ENCODE results near the gene TGFBR3.

The TGFBR3 gene

DNA sequence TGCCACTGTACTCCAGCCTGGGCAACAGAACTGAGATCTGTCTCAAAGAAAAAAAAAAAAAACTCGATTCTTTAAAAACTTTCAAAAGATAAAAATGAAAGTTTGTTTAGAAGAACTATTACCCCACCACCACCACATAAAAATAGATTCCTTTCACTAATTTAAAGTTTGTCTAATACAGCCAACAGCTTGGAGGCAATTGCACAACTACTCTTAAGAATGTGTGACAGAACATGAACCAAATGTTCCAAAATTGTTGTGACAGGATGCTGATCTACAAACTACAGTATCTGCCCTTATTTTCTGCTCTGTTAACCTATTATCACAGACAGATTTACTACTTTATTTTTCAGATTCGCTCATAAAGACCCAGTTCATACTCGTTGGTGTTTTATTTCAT lies 5.5 kb upstream of the TGFBR3 start:
- no peak overlapping the region for H2BK15ac ChIP-seq (ENCODE audit: low read length)
- no peak overlapping the region for H2BK5ac ChIP-seq (ENCODE audit: low read length)
- no peak overlapping the region for H3K4ac ChIP-seq (ENCODE audit: low read length)
- no peak overlapping the region for H3K23ac ChIP-seq (ENCODE audit: low read depth, low read length, poor library complexity)
- DNase-seq (ENCODE audit: low spot score): no peak
- no CpG with 5 or more reads among the region's 3 CpGs for WGBS, 2 donors (ENCODE audit: extremely low coverage in 2 of 2, insufficient read length in 2 of 2, insufficient replicate concordance in 1 of 2)
- no peak overlapping the region for H2AK5ac ChIP-seq (ENCODE audit: low read depth, low read length)
- no peak overlapping the region for H3K14ac ChIP-seq (ENCODE audit: low read length)
- no peak overlapping the region for H3K18ac ChIP-seq (ENCODE audit: low read length)
- no peaks in the 10 kb centered on the region for H3K36me3 ChIP-seq (replicated peaks in 1 of 2; ENCODE audit: control insufficient read depth in 2 of 2, insufficient read depth in 2 of 2, low read length in 2 of 2)
- H2BK12ac ChIP-seq (ENCODE audit: low read length): no peak overlapping the region
- H3K79me1 ChIP-seq (ENCODE audit: low read depth, low read length): no peaks in the 10 kb centered on the region
- no peak overlapping the region for H3K27ac ChIP-seq (replicated peaks; ENCODE audit: low read length)
- peak overlapping the region; percentile 60 for H2AFZ ChIP-seq (ENCODE audit: low read length)
- H3K9ac ChIP-seq (ENCODE audit: low read depth, low read length, poor library complexity): no peak overlapping the region
- peaks cover 1 to 7% of the 10 kb centered on the region in 2 donors for H3K4me1 ChIP-seq (ENCODE audit: control insufficient read depth in 2 of 2, insufficient read depth in 1 of 2, low read depth in 1 of 2, low read length in 2 of 2)
- no peak overlapping the region for H3K4me3 ChIP-seq (ENCODE audit: low read length in 2 of 2)
- H3K4me2 ChIP-seq (ENCODE audit: insufficient read depth, low read length, poor library complexity, severe bottlenecking): no peak overlapping the region
- H3K9me3 ChIP-seq (replicated peaks in 1 of 2; ENCODE audit: control insufficient read depth in 2 of 2, insufficient read depth in 1 of 2, low read depth in 1 of 2, low read length in 2 of 2): no peaks in the 10 kb centered on the region
- H2BK120ac ChIP-seq (ENCODE audit: low read depth, low read length): no peak overlapping the region
- H3K27me3 ChIP-seq (ENCODE audit: control insufficient read depth in 3 of 3, insufficient read depth in 3 of 3, low read depth in 1 of 3, low read length in 3 of 3): peaks cover 0 to 6% (median 0%) of the 10 kb centered on the region in 3 experiments
- no peak overlapping the region for H4K91ac ChIP-seq (ENCODE audit: low read depth, low read length, poor library complexity)
- no peak overlapping the region for H4K8ac ChIP-seq (ENCODE audit: low read depth, low read length)

GRCh38 chr1:91889717-91890459 lies 3.9 kb upstream of the TGFBR3 start:
- WGBS, 2 donors (ENCODE audit: extremely low coverage in 2 of 2, insufficient read length in 2 of 2, insufficient replicate concordance in 1 of 2): no CpG with 5 or more reads among the region's 5 CpGs
- no peak overlapping the region for H2BK5ac ChIP-seq (ENCODE audit: low read length)

DNA sequence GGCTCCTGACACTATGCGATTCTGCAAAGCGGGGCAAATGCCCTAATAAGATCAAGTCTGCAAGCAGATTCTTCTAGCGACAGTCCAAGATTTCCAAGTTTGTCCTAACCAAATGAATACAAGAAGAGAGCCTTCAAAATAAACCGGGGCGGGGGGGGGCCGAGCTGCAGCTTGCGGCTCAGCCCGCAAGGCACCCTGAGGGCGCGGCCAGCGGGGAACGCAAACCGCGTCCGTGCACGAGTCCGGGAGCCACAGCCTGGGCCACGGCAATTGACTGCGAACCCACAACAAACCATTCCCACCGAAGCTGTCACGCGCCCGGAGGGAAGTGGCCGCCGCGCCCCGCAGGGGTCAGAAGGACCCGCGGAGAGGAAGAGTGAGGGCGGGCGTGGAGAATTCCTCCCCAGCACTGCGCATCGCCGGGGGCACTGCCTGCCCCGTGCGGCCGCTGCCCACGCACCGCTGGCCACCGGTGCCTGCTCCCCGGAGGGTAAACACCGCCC lies 687 bp downstream of the TGFBR3 start:
- peak overlapping the region; percentile 98 for H3K9ac ChIP-seq (ENCODE audit: low read depth, low read length, poor library complexity)
- H2AFZ ChIP-seq (ENCODE audit: low read length): peak overlapping the region; percentile 98
- no peaks in the 10 kb centered on the region for H3K9me3 ChIP-seq (replicated peaks in 1 of 2; ENCODE audit: control insufficient read depth in 2 of 2, insufficient read depth in 1 of 2, low read depth in 1 of 2, low read length in 2 of 2)
- peak overlapping the region; percentile 97 for H3K23ac ChIP-seq (ENCODE audit: low read depth, low read length, poor library complexity)
- WGBS, 2 donors (ENCODE audit: extremely low coverage in 2 of 2, insufficient read length in 2 of 2, insufficient replicate concordance in 1 of 2): no CpG with 5 or more reads among the region's 42 CpGs
- H3K4ac ChIP-seq (ENCODE audit: low read length): no peak overlapping the region
- H3K4me3 ChIP-seq (ENCODE audit: low read length in 2 of 2): peak overlapping the region; percentile 92 to 95
- peak overlapping the region; percentile 98 for H3K14ac ChIP-seq (ENCODE audit: low read length)
- H4K91ac ChIP-seq (ENCODE audit: low read depth, low read length, poor library complexity): no peak overlapping the region
- H2BK5ac ChIP-seq (ENCODE audit: low read length): peak overlapping the region; percentile 91
- peaks cover 1 to 9% of the 10 kb centered on the region in 2 donors for H3K4me1 ChIP-seq (ENCODE audit: control insufficient read depth in 2 of 2, insufficient read depth in 1 of 2, low read depth in 1 of 2, low read length in 2 of 2)
- H3K79me1 ChIP-seq (ENCODE audit: low read depth, low read length): peaks cover 3% of the 10 kb centered on the region
- H2BK12ac ChIP-seq (ENCODE audit: low read length): peak overlapping the region; percentile 84
- peak overlapping the region; percentile 99 for H2BK120ac ChIP-seq (ENCODE audit: low read depth, low read length)
- H2BK15ac ChIP-seq (ENCODE audit: low read length): peak overlapping the region; percentile 96
- peak overlapping the region; percentile 99 for H3K4me2 ChIP-seq (ENCODE audit: insufficient read depth, low read length, poor library complexity, severe bottlenecking)
- peaks cover 0 to 7% (median 0%) of the 10 kb centered on the region in 3 experiments for H3K27me3 ChIP-seq (ENCODE audit: control insufficient read depth in 3 of 3, insufficient read depth in 3 of 3, low read depth in 1 of 3, low read length in 3 of 3)
- H4K8ac ChIP-seq (ENCODE audit: low read depth, low read length): peak overlapping the region; percentile 43
- no peak overlapping the region for H2AK5ac ChIP-seq (ENCODE audit: low read depth, low read length)
- DNase-seq (ENCODE audit: low spot score): no peak
- peak overlapping the region; percentile 99 for H3K18ac ChIP-seq (ENCODE audit: low read length)
- no peaks in the 10 kb centered on the region for H3K36me3 ChIP-seq (replicated peaks in 1 of 2; ENCODE audit: control insufficient read depth in 2 of 2, insufficient read depth in 2 of 2, low read length in 2 of 2)
- H3K27ac ChIP-seq (replicated peaks; ENCODE audit: low read length): peak overlapping the region; percentile 89

More at GRCh38 chr1:91889717-91890459, 3.9 kb upstream of the TGFBR3 start:
- H2BK12ac ChIP-seq (ENCODE audit: low read length): no peak overlapping the region
- H2BK120ac ChIP-seq (ENCODE audit: low read depth, low read length): no peak overlapping the region
- no peaks in the 10 kb centered on the region for H3K9me3 ChIP-seq (replicated peaks in 1 of 2; ENCODE audit: control insufficient read depth in 2 of 2, insufficient read depth in 1 of 2, low read depth in 1 of 2, low read length in 2 of 2)
- peaks cover 3% of the 10 kb centered on the region for H3K79me1 ChIP-seq (ENCODE audit: low read depth, low read length)
- no peak overlapping the region for H3K4me2 ChIP-seq (ENCODE audit: insufficient read depth, low read length, poor library complexity, severe bottlenecking)
- no peak overlapping the region for H3K14ac ChIP-seq (ENCODE audit: low read length)
- H3K36me3 ChIP-seq (replicated peaks in 1 of 2; ENCODE audit: control insufficient read depth in 2 of 2, insufficient read depth in 2 of 2, low read length in 2 of 2): no peaks in the 10 kb centered on the region
- peak overlapping the region; percentile 9 for H4K8ac ChIP-seq (ENCODE audit: low read depth, low read length)
- no peak overlapping the region for H3K27ac ChIP-seq (replicated peaks; ENCODE audit: low read length)
- peaks cover 0 to 4% (median 0%) of the 10 kb centered on the region in 3 experiments for H3K27me3 ChIP-seq (ENCODE audit: control insufficient read depth in 3 of 3, insufficient read depth in 3 of 3, low read depth in 1 of 3, low read length in 3 of 3)
- H2AFZ ChIP-seq (ENCODE audit: low read length): no peak overlapping the region
- no peak overlapping the region for H3K9ac ChIP-seq (ENCODE audit: low read depth, low read length, poor library complexity)
- no peak overlapping the region for H2BK15ac ChIP-seq (ENCODE audit: low read length)
- DNase-seq (ENCODE audit: low spot score): no peak
- no peak overlapping the region for H4K91ac ChIP-seq (ENCODE audit: low read depth, low read length, poor library complexity)
- H2AK5ac ChIP-seq (ENCODE audit: low read depth, low read length): no peak overlapping the region
- H3K18ac ChIP-seq (ENCODE audit: low read length): no peak overlapping the region
- H3K4me1 ChIP-seq (ENCODE audit: control insufficient read depth in 2 of 2, insufficient read depth in 1 of 2, low read depth in 1 of 2, low read length in 2 of 2): peaks cover 1 to 9% of the 10 kb centered on the region in 2 donors
- H3K4me3 ChIP-seq (ENCODE audit: low read length in 2 of 2): no peak overlapping the region
- H3K4ac ChIP-seq (ENCODE audit: low read length): no peak overlapping the region
- H3K23ac ChIP-seq (ENCODE audit: low read depth, low read length, poor library complexity): no peak overlapping the region

DNA sequence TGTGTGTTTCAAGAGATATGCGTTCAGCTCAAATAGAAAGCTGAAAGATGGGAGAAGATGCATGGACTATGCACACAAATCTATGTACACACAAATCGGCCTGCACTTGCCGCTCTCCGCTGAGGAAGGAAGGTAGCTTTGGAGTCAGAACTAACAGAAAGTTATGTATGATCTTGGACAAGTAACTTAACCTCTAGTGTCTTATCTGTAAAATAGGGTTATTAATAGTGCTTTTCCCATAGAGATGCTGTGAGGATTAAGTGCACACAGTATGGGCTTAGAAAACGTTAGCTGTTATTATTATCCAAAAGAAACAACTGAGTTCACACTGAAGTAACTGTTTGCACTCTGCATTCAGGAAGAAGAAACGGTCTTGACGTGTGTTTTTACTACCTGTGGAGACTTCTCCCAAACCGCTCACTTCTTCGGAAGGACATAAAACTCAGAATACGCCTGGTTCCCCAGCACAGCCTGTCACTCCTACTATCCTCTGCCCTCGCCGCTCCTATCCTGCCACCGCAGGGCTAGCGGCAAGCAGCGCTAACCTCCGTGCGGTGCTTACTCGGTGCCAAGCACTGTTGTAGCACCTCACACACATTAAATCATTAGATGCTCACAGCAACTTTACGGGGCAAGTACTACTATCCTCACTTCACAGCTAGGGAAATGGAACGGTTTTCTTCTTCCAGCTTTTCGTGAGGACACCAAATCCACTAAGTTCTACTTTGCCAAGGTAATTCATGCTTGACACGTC lies 1.3 kb downstream of the TGFBR3 start:
- H3K4me3 ChIP-seq (ENCODE audit: low read length in 2 of 2): peak overlapping the region; percentile 92 to 95
- no peak overlapping the region for H2AK5ac ChIP-seq (ENCODE audit: low read depth, low read length)
- DNase-seq (ENCODE audit: low spot score): peak; percentile 20
- H3K4me2 ChIP-seq (ENCODE audit: insufficient read depth, low read length, poor library complexity, severe bottlenecking): peak overlapping the region; percentile 99
- no peak overlapping the region for H2BK15ac ChIP-seq (ENCODE audit: low read length)
- peak overlapping the region; percentile 44 for H3K9ac ChIP-seq (ENCODE audit: low read depth, low read length, poor library complexity)
- no peak overlapping the region for H3K27ac ChIP-seq (replicated peaks; ENCODE audit: low read length)
- H3K36me3 ChIP-seq (replicated peaks in 1 of 2; ENCODE audit: control insufficient read depth in 2 of 2, insufficient read depth in 2 of 2, low read length in 2 of 2): no peaks in the 10 kb centered on the region
- no peak overlapping the region for H3K23ac ChIP-seq (ENCODE audit: low read depth, low read length, poor library complexity)
- H3K9me3 ChIP-seq (replicated peaks in 1 of 2; ENCODE audit: control insufficient read depth in 2 of 2, insufficient read depth in 1 of 2, low read depth in 1 of 2, low read length in 2 of 2): no peaks in the 10 kb centered on the region
- no peak overlapping the region for H2BK5ac ChIP-seq (ENCODE audit: low read length)
- H2BK12ac ChIP-seq (ENCODE audit: low read length): no peak overlapping the region
- WGBS, 2 donors (ENCODE audit: extremely low coverage in 2 of 2, insufficient read length in 2 of 2, insufficient replicate concordance in 1 of 2): no CpG with 5 or more reads among the region's 22 CpGs
- H4K91ac ChIP-seq (ENCODE audit: low read depth, low read length, poor library complexity): no peak overlapping the region
- H3K27me3 ChIP-seq (ENCODE audit: control insufficient read depth in 3 of 3, insufficient read depth in 3 of 3, low read depth in 1 of 3, low read length in 3 of 3): peaks cover 0 to 7% (median 0%) of the 10 kb centered on the region in 3 experiments
- H4K8ac ChIP-seq (ENCODE audit: low read depth, low read length): no peak overlapping the region
- H3K4me1 ChIP-seq (ENCODE audit: control insufficient read depth in 2 of 2, insufficient read depth in 1 of 2, low read depth in 1 of 2, low read length in 2 of 2): peaks cover 1 to 9% of the 10 kb centered on the region in 2 donors
- H2BK120ac ChIP-seq (ENCODE audit: low read depth, low read length): no peak overlapping the region
- H3K14ac ChIP-seq (ENCODE audit: low read length): no peak overlapping the region
- H3K4ac ChIP-seq (ENCODE audit: low read length): no peak overlapping the region
- peak overlapping the region; percentile 98 for H2AFZ ChIP-seq (ENCODE audit: low read length)
- peaks cover 3% of the 10 kb centered on the region for H3K79me1 ChIP-seq (ENCODE audit: low read depth, low read length)
- H3K18ac ChIP-seq (ENCODE audit: low read length): peak overlapping the region; percentile 35

Measured in neuronal stem cell (in vitro differentiated cells).